Activated naive CD4-positive, alpha-beta T cell treated with anti-CD3 and anti-CD28 coated beads, Interleukin-2, amount 50 U/mL, for 72 hours (primary cell): ENCODE results near the gene EBF3. TPM values are rescaled to one million over a fixed set of nuclear protein-coding genes. Genes with fewer than 3 reads are reported as not detected.

Experiments
- ATAC-seq, 2 donors: fragments of 150-1000 bp; cut with Tn5 transposase; 2 replicates each; pipeline ENCODE4 v1.10.0; 2021; ENCODE audit warnings: mild to moderate bottlenecking in 2 of 2, moderate library complexity in 2 of 2
- DNase-seq, 2 donors: peaks; one replicate each; pipeline ENCODE4 v3.0.0; 2021 to 2022; ENCODE audit warnings: low spot score in 2 of 2
- H3K27ac Mint-ChIP-seq, 2 donors: one replicate each; pipeline ENCODE4 v1.8.0; 2022; ENCODE audit warnings: mild to moderate bottlenecking in 2 of 2, mixed read lengths in 2 of 2
- H3K36me3 Mint-ChIP-seq, 2 donors: one replicate each; pipeline ENCODE4 v1.8.0; 2022; ENCODE audit warnings: mixed read lengths in 2 of 2
- H3K9me3 Mint-ChIP-seq, 2 donors: one replicate each; pipeline ENCODE4 v1.8.0; 2022; ENCODE audit warnings: mixed read lengths in 2 of 2
- total RNA-seq, 2 donors: library from RNA; stranded (reverse); gene quantifications; one replicate each; pipeline ENCODE4 v1.2.3, GENCODE V29; 2022

Gene EBF3
- total RNA-seq, 2 donors from 2014 or later = not detected

GRCh38 chr10:129852829-129853561 is 111.1 kb downstream of the EBF3 start:
- no peaks in the 10 kb centered on the region for H3K9me3 Mint-ChIP-seq
- no peak overlapping the region for H3K27ac Mint-ChIP-seq
- ATAC-seq (no peak), DNase-seq (peak in 1 of 2 donors; percentile 28)
- H3K36me3 Mint-ChIP-seq = no peaks in the 10 kb centered on the region

GRCh38 chr10:129851941-129852640 is 112.0 kb downstream of the EBF3 start:
- Mint-ChIP-seq H3K27ac (no peak overlapping the region), H3K36me3 (no peaks in the 10 kb centered on the region), H3K9me3 (no peaks in the 10 kb centered on the region)
- ATAC-seq (no peak), DNase-seq (peak in 1 of 2 donors; percentile 21)

DNA sequence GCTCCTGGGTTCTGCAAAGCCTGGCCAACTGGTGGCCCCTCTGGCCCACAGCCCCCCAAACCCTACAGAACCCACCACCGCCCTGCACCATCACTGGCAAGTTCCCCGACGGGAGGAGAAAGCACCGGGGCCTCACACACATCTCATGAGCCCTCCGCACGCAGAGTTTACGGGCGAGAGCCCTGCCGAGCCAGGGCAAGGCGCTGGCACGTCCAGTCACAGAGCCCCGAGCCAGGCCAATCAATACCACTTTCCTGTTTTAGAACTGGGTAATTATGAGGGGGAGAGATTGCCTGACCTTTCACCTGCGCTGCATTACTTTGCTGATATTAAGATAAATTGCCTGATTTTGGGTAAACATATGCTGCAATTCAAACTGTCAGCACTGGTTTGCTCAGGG is 113.3 kb downstream of the EBF3 start:
- ATAC-seq = no peak
- no peaks in the 10 kb centered on the region for H3K36me3 Mint-ChIP-seq
- H3K9me3 Mint-ChIP-seq = no peaks in the 10 kb centered on the region
- DNase-seq = peak in 1 of 2 donors; percentile 26
- no peak overlapping the region for H3K27ac Mint-ChIP-seq

- peak in 1 of 2 donors; percentile 1 for DNase-seq
- no peaks in the 10 kb centered on the region for H3K36me3 Mint-ChIP-seq
- no peaks in the 10 kb centered on the region for H3K9me3 Mint-ChIP-seq
- H3K27ac Mint-ChIP-seq = no peak overlapping the region
- no peak for ATAC-seq
These were observed 113.8 kb downstream of the EBF3 start for GRCh38 chr10:129850316-129850715.

DNA sequence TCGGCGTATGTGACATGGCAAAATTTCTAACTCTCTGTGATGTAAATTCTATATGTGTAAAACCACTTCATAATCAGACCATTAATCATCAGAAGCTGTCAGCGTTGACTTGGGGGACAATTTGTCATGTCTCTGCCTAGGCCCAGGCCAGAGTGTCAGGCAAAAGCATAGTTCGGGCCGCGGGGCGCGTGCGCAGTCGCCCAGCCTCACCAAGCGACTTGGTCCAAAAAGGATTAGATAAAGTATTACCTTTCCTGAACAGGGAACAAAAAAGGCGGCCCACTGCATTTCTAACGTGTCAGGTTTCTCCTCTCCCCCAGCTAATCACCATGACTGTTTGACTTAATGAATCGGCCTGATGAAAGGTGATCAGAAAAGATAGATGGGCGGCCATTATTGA is 114.2 kb downstream of the EBF3 start:
- peak in 1 of 2 donors; percentile 31 for DNase-seq
- no peaks in the 10 kb centered on the region for H3K36me3 Mint-ChIP-seq
- ATAC-seq = no peak
- no peaks in the 10 kb centered on the region for H3K9me3 Mint-ChIP-seq
- no peak overlapping the region for H3K27ac Mint-ChIP-seq

GRCh38 chr10:129849452-129849750 is 114.7 kb downstream of the EBF3 start:
- H3K9me3 Mint-ChIP-seq = no peaks in the 10 kb centered on the region
- H3K36me3 Mint-ChIP-seq = no peaks in the 10 kb centered on the region
- ATAC-seq (no peak), DNase-seq (peak in 1 of 2 donors; percentile 28)
- H3K27ac Mint-ChIP-seq = no peak overlapping the region

GRCh38 chr10:129848696-129849451 is 115.2 kb downstream of the EBF3 start:
- no peaks in the 10 kb centered on the region for H3K9me3 Mint-ChIP-seq
- H3K27ac Mint-ChIP-seq = no peak overlapping the region
- no peaks in the 10 kb centered on the region for H3K36me3 Mint-ChIP-seq
- ATAC-seq (no peak), DNase-seq (peak in 1 of 2 donors; percentile 11)

GRCh38 chr10:129847741-129848483 is 116.2 kb downstream of the EBF3 start:
- peak in 1 of 2 donors; percentile 28 for DNase-seq
- no peak for ATAC-seq
- Mint-ChIP-seq H3K27ac (no peak overlapping the region), H3K36me3 (no peaks in the 10 kb centered on the region), H3K9me3 (no peaks in the 10 kb centered on the region)

GRCh38 chr10:129846991-129847391 is 117.1 kb downstream of the EBF3 start:
- peak in 1 of 2 donors; percentile 18 for DNase-seq
- Mint-ChIP-seq H3K27ac (no peak overlapping the region), H3K9me3 (no peaks in the 10 kb centered on the region), H3K36me3 (no peaks in the 10 kb centered on the region)
- ATAC-seq = no peak

DNA sequence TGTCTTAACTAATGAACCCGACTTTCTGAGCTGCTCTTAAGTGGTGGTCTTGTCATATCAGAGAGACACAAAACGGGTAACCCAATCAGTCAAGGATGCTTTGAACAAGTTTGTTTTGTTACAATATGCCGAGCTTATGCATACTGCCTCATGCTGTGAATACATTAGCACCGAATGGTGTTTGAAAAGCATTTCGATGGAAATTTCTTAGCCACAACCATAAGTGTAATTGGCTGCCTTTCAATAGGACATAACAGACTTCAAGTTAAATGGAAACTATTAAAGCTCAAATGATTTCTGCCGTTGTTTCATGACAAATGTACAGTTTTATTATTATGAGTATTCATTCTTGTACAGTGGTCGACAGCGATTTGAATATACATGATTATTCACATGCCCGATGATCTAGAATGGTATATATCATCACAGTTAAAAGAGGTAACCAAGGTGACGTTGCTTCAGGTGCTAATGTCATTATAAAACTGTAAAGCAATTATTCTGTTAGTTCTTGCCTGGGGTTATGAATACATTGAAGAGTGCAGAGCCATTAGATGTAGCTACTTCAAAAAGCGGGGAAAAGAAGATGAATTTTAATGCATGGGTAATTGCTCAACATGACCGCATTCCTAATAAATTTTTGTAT is 118.8 kb downstream of the EBF3 start:
- Mint-ChIP-seq H3K9me3 (no peaks in the 10 kb centered on the region), H3K36me3 (no peaks in the 10 kb centered on the region), H3K27ac (no peak overlapping the region)
- no peak for DNase-seq
- ATAC-seq = no peak

- ATAC-seq (no peak), DNase-seq (no peak)
- H3K27ac Mint-ChIP-seq = no peak overlapping the region
- H3K36me3 Mint-ChIP-seq = no peaks in the 10 kb centered on the region
- no peaks in the 10 kb centered on the region for H3K9me3 Mint-ChIP-seq
These were observed 119.8 kb downstream of the EBF3 start for GRCh38 chr10:129844216-129844766.

DNA sequence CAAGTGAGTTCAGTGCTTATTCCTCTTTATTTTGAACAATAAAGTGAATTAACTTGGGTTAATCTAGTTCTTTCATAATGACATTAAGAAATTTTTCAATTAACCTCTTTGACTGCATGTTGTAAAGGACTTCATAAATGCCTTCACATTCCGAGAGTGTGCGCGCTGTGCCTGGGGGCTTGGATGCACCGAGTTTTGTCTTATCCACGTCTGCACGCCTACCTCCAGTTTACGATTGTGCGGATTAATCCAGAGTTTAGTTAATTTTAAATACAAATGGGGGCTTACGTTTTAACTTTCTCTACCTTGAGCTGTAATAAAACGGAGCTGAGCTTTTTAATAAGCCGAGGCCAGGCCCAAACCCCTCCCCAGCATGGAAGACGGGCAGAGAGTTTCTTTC is 120.4 kb downstream of the EBF3 start:
- H3K36me3 Mint-ChIP-seq = no peaks in the 10 kb centered on the region
- H3K9me3 Mint-ChIP-seq = no peaks in the 10 kb centered on the region
- H3K27ac Mint-ChIP-seq = no peak overlapping the region
- DNase-seq = no peak
- ATAC-seq = no peak

DNA sequence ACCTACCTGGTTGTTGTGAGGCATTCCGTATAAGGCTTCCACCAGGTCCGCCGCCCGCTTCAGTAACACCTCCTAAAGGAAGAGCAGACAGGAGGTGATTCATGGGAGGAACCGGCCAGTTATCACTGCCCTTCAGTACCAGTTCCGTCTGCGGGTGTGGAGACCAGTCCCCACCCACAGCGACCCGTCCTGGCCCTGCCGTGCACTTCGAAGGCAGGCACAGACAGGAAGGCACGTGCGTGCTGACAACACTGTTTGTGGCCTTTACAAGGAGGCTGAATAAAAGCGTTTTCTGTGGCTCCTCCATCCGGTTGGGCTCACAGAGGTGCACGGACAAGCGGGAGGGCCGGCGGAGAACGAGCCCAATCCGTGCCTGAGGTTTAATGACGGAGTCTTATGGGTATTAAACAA is 120.9 kb downstream of the EBF3 start:
- no peak for ATAC-seq

GRCh38 chr10:129842031-129842430 is 122.0 kb downstream of the EBF3 start:
- Mint-ChIP-seq H3K36me3 (no peaks in the 10 kb centered on the region), H3K27ac (no peak overlapping the region), H3K9me3 (no peaks in the 10 kb centered on the region)
- no peak for ATAC-seq
- DNase-seq = no peak

More for the DNA sequence above, 120.9 kb downstream of the EBF3 start:
- Mint-ChIP-seq H3K36me3 (no peaks in the 10 kb centered on the region), H3K9me3 (no peaks in the 10 kb centered on the region), H3K27ac (no peak overlapping the region)
- DNase-seq = no peak

GRCh38 chr10:129841590-129841989 is 122.5 kb downstream of the EBF3 start:
- Mint-ChIP-seq H3K9me3 (no peaks in the 10 kb centered on the region), H3K36me3 (no peaks in the 10 kb centered on the region), H3K27ac (no peak overlapping the region)
- no peak for ATAC-seq
- DNase-seq = no peak

DNA sequence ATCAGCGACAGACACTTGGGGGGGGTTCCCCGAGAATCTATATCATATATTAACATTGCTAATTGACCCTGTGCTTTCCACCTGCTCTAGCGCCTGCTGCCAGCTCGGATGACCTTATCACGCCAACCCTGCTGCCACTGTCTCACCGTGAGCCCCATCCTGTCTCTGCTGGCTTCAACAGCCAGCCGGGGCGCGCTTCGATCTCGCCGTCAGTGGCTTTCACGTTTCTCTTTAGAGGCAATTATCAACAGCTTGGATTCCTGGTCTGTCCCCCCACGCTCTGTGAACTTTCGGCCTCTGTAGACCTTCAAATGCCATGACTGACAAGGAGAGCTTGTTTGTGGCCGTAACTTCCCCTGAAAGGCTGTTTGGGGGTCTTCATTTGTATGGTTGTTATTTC is 123.0 kb downstream of the EBF3 start:
- no peaks in the 10 kb centered on the region for H3K9me3 Mint-ChIP-seq
- DNase-seq (no peak), ATAC-seq (no peak)
- H3K27ac Mint-ChIP-seq = no peak overlapping the region
- no peaks in the 10 kb centered on the region for H3K36me3 Mint-ChIP-seq
